Endothelial cell of umbilical vein (primary cell): ENCODE results near the gene ZDHHC3. TPM values are rescaled to one million over a fixed set of nuclear protein-coding genes. Genes with fewer than 3 reads are reported as not detected.

Experiments
- BruUV-seq: library from RNA; stranded (reverse); fragments of 400-500 nt; replicated peaks from 2 replicates; lab custom pipeline; 2021; lab: Mats Ljungman, UMichigan
- CTCF ChIA-PET: fragments of 300-600, 350-600 bp; sonication (Branson Sonifier 250); formaldehyde crosslinking; loops from one replicate; lab custom pipeline; 2021; ENCODE audit warnings: antibody characterized with exemption, inconsistent platforms; lab: Charles Lee
- POLR2A ChIA-PET: fragments of 300-600, 350-600 bp; sonication (Branson Sonifier 250); formaldehyde crosslinking; loops from one replicate; lab custom pipeline; 2021; ENCODE audit warnings: antibody characterized with exemption, inconsistent platforms; lab: Charles Lee
- DNase-seq: peaks from one replicate; pipeline ENCODE4 v3.0.0-alpha.2; 2011; ENCODE audit warnings: low read depth, low spot score
- FAIRE-seq: peaks from 2 replicates; lab custom pipeline; 2011; peaks lifted over from hg19 to GRCh38; lab: Jason Lieb, UNC
- H2AFZ ChIP-seq: 2 replicates; pipeline ENCODE4 v1.6.0; 2012; ENCODE audit warnings: low read depth, low read length, control low read depth, inconsistent platforms
- H3K27ac ChIP-seq: 2 replicates; pipeline ENCODE4 v1.5.1; 2011; ENCODE audit warnings: low read depth, mild to moderate bottlenecking, control low read depth, low read length, moderate library complexity; ENCODE audit not compliant: insufficient read depth
- H3K27me3 ChIP-seq, 2 experiments: 2 replicates each; pipeline versions ENCODE4 v1.6.0 to v1.6.1; 2011; ENCODE audit warnings: low read length in 2 of 2, mixed read lengths in 1 of 2; ENCODE audit not compliant: control insufficient read depth in 2 of 2, insufficient read depth in 2 of 2
- H3K36me3 ChIP-seq, 2 experiments: 2 replicates in 1 of 2; 3 replicates in 1 of 2; pipeline ENCODE4 v1.5.1; 2011; ENCODE audit warnings: low read length in 2 of 2, mild to moderate bottlenecking in 1 of 2, moderate library complexity in 1 of 2; ENCODE audit not compliant: control insufficient read depth in 2 of 2, insufficient read depth in 2 of 2; ENCODE audit errors: extremely low read depth in 1 of 2
- H3K4me1 ChIP-seq: 3 replicates; pipeline ENCODE4 v1.5.1; 2011; ENCODE audit warnings: mild to moderate bottlenecking, low read length; ENCODE audit not compliant: control insufficient read depth, insufficient read depth; ENCODE audit errors: extremely low read depth
- H3K4me2 ChIP-seq: 2 replicates; pipeline ENCODE4 v1.6.1; 2011; ENCODE audit warnings: low read length, control low read depth, mixed read lengths; ENCODE audit not compliant: insufficient read depth
- H3K4me3 ChIP-seq, 3 experiments: fragments of 200-600 bp in 1 of 3; sonication (generic), shearing (Covaris generic) in 1 of 3; replicated peaks in 1 of 3; 2 replicates each; pipeline ENCODE4 v1.5.1; 2011 to 2016; ENCODE audit warnings: control low read depth in 3 of 3, low read length in 3 of 3, mild to moderate bottlenecking in 2 of 3, inconsistent platforms in 1 of 3, low read depth in 1 of 3, moderate library complexity in 1 of 3; ENCODE audit not compliant: insufficient read depth in 1 of 3
- H3K79me2 ChIP-seq: 2 replicates; pipeline ENCODE4 v1.6.0; 2012; ENCODE audit warnings: low read length, inconsistent platforms; ENCODE audit not compliant: control insufficient read depth, insufficient read depth
- H3K9ac ChIP-seq: replicated peaks from 2 replicates; pipeline ENCODE3; 2011; ENCODE audit warnings: low read length, control low read depth; ENCODE audit not compliant: insufficient read depth; ENCODE audit errors: extremely low read depth
- H3K9me1 ChIP-seq: replicated peaks from 3 replicates; pipeline ENCODE4 v1.6.0; 2011; ENCODE audit warnings: mild to moderate bottlenecking, low read length; ENCODE audit not compliant: control insufficient read depth, insufficient read depth; ENCODE audit errors: extremely low read depth
- H3K9me3 ChIP-seq: replicated peaks from 2 replicates; pipeline ENCODE4 v1.5.1; 2012; ENCODE audit warnings: low read length, inconsistent platforms; ENCODE audit not compliant: control insufficient read depth, insufficient read depth
- H4K20me1 ChIP-seq: replicated peaks from 2 replicates; pipeline ENCODE3; 2011; ENCODE audit warnings: mild to moderate bottlenecking, low read length; ENCODE audit not compliant: control insufficient read depth, insufficient read depth; ENCODE audit errors: extremely low read depth
- EZH2 ChIP-seq: IDR thresholded peaks from 2 replicates; pipeline ENCODE4 v1.6.1; 2012; ENCODE audit warnings: borderline replicate concordance, low read depth, mild to moderate bottlenecking, moderate library complexity, low read length, inconsistent platforms; ENCODE audit not compliant: severe bottlenecking
- FOS ChIP-seq: IDR thresholded peaks from 2 replicates; pipeline ENCODE4 v1.6.1; 2011; ENCODE audit warnings: mild to moderate bottlenecking, low read length, moderate library complexity, borderline replicate concordance; ENCODE audit not compliant: insufficient read depth
- GATA2 ChIP-seq: IDR thresholded peaks from 2 replicates; pipeline ENCODE4 v1.7.0; 2011; ENCODE audit warnings: low read depth, mild to moderate bottlenecking, moderate library complexity, mixed read lengths, low read length; ENCODE audit not compliant: insufficient read length, insufficient read depth
- JUN ChIP-seq: IDR thresholded peaks from 2 replicates; pipeline ENCODE4 v1.6.1; 2011; ENCODE audit warnings: borderline replicate concordance, low read depth; ENCODE audit not compliant: insufficient read length, insufficient read depth
- MYC ChIP-seq: IDR thresholded peaks from one replicate; pipeline ENCODE4 v1.6.1; 2011; ENCODE audit warnings: mild to moderate bottlenecking, low read depth, low read length
- POLR2A ChIP-seq: IDR thresholded peaks from 2 replicates; pipeline ENCODE4 v1.6.1; 2012; ENCODE audit warnings: low read depth, mild to moderate bottlenecking, control low read depth, low read length
- POLR2AphosphoS5 ChIP-seq: IDR thresholded peaks from 2 replicates; pipeline ENCODE4 v1.6.1; 2012; ENCODE audit warnings: low read depth, mild to moderate bottlenecking, control low read depth, low read length, moderate library complexity; ENCODE audit not compliant: insufficient read depth
- dilution Hi-C: fragments of 300-500 bp; cut with MboI; formaldehyde crosslinking; loops from one replicate; pipeline ENCODE4 v1.15.0; 2019; ENCODE audit warnings: low sequenced_read_pairs; ENCODE audit not compliant: extremely low pct_ligation_motif_present
- intact Hi-C: fragments of 100-400 bp; cut with micrococcal nuclease; formaldehyde crosslinking; loops from one replicate; pipeline ENCODE4 v1.10.0; 2022
- polyA plus RNA-seq, 4 experiments: library from polyadenylated mRNA; depleted of rRNA in 3 of 4; stranded (reverse) in 3 of 4; unstranded in 1 of 4; fragments of >200 nt; gene quantifications; 2 replicates each; pipeline versions ENCODE4 v1.2.1 to v1.2.3, GENCODE V29; 2011 to 2012; ENCODE audit warnings: missing spikeins in 1 of 4
- total RNA-seq: library from RNA; stranded (reverse); gene quantifications from 2 replicates; pipeline ENCODE4 v1.2.3, GENCODE V29; 2021
- TF ChIP-seq, protein P1 (sequence below), 2 donors: IDR thresholded peaks; 1 replicate in 1 of 2; 2 replicates in 1 of 2; pipeline ENCODE4 v1.5.1; 2011; ENCODE audit warnings: low read length in 2 of 2, mild to moderate bottlenecking in 2 of 2, moderate library complexity in 2 of 2, control low read depth in 1 of 2, inconsistent platforms in 1 of 2, low read depth in 1 of 2; ENCODE audit not compliant: insufficient read depth in 1 of 2; ENCODE audit errors: extremely low read depth in 1 of 2
- TF ChIP-seq, protein P2 (sequence below): IDR thresholded peaks from 2 replicates; pipeline ENCODE4 v1.6.1; 2011; ENCODE audit not compliant: insufficient read depth, insufficient read length

The ZDHHC3 gene
- total and polyA plus RNA-seq, 2 donors (not counting 3 experiments of a cell fraction or from before 2014, with no cell fraction given) = 62.4 to 97.1 TPM

DNA sequence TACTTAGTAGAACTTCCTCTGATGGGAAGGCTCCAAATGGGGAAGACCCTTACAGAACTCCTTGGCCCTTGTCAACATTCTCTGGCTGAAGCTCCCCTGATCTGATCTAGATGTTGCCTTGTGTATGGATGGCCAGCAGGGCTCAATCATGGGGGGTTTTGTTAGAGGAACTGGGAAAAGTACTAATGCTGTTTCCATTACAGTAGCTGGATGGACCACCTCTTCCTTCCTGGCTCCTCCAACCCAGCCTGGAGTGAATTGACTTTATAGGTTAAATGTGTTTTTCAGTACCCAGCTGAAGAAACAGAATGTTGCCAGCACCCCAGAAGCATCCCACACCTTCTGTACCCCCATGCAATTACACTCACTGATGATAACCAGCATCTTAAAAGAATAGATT is 27.4 kb upstream of the ZDHHC3 start:
- FAIRE-seq = no peak
- no peaks in the 10 kb centered on the region for H3K9me3 ChIP-seq
- H3K36me3 ChIP-seq = peaks cover 4 to 10% of the 10 kb centered on the region in 2 experiments
- no peaks in the 10 kb centered on the region for H3K27me3 ChIP-seq
- ChIA-PET CTCF (interaction anchor here (3.4 to 3.5 kb wide), 2 partner anchors 8 to 11 kb away, joined by 15 to 16 read pairs; no protein-coding TSS in a partner anchor), POLR2A (interaction anchor here (0.6 to 1.3 kb wide), 2 partner anchors 9 to 28 kb away, joined by 3 to 4 read pairs; no protein-coding TSS in a partner anchor)
- dilution Hi-C loops = no loop called here
- no TSS peak for BruUV-seq
- no peaks in the 10 kb centered on the region for H4K20me1 ChIP-seq
- no peak overlapping the region for H3K9ac ChIP-seq
- H3K4me1 ChIP-seq = peaks cover 13% of the 10 kb centered on the region
- H3K4me2 ChIP-seq = no peak overlapping the region
- H2AFZ ChIP-seq = no peak overlapping the region
- no peak overlapping the region for H3K27ac ChIP-seq
- H3K9me1 ChIP-seq = no peaks in the 10 kb centered on the region
- TF ChIP-seq, protein P1, sequence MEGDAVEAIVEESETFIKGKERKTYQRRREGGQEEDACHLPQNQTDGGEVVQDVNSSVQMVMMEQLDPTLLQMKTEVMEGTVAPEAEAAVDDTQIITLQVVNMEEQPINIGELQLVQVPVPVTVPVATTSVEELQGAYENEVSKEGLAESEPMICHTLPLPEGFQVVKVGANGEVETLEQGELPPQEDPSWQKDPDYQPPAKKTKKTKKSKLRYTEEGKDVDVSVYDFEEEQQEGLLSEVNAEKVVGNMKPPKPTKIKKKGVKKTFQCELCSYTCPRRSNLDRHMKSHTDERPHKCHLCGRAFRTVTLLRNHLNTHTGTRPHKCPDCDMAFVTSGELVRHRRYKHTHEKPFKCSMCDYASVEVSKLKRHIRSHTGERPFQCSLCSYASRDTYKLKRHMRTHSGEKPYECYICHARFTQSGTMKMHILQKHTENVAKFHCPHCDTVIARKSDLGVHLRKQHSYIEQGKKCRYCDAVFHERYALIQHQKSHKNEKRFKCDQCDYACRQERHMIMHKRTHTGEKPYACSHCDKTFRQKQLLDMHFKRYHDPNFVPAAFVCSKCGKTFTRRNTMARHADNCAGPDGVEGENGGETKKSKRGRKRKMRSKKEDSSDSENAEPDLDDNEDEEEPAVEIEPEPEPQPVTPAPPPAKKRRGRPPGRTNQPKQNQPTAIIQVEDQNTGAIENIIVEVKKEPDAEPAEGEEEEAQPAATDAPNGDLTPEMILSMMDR (IDR thresholded peaks at IDR 0.05; ENCODE audit: extremely low read depth in 1 of 2, insufficient read depth in 1 of 2, low read depth in 1 of 2, low read length in 2 of 2) = no peak
- no peak for TF ChIP-seq POLR2AphosphoS5
- TF ChIP-seq POLR2A = no peak
- TF ChIP-seq FOS = no peak
- TF ChIP-seq GATA2 = no peak
- no peak for TF ChIP-seq MYC
- TF ChIP-seq, protein P2, sequence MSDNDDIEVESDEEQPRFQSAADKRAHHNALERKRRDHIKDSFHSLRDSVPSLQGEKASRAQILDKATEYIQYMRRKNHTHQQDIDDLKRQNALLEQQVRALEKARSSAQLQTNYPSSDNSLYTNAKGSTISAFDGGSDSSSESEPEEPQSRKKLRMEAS = no peak
- TF ChIP-seq EZH2 = no peak
- no peak for TF ChIP-seq JUN
- intact Hi-C loops = no loop called here
- no peak overlapping the region for H3K4me3 ChIP-seq
- peak; percentile 70 for DNase-seq
- no peaks in the 10 kb centered on the region for H3K79me2 ChIP-seq
